ENCODE results near the gene OSBPL7. TPM values are rescaled to one million over a fixed set of nuclear protein-coding genes. Genes with fewer than 3 reads are reported as not detected.

OSBPL7 gene
- total and polyA plus RNA-seq, 2 of the 13 experiments (the other 11 are each of a cell fraction or from before 2014, with no cell fraction given) = 4.7 to 6.6 TPM

DNA sequence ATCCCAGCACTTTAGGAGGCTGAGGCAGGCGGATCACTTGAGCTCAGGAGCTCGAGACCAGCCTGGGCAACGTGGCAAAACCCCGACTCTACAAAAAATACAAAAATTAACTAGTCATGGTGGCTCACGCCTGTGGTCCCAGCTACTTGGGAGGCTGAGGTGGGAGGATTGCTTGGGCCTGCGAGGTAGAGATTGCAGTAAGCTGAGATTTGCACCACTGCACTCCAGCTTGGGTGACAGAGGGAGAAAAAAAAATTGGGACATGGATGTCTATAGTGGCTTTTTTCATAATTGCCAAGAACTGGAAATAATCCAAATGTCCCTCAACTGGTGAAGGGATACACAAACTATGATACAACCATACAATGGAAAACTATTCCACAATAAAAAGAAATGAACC, 28.6 kb downstream of the OSBPL7 start:
- in situ Hi-C loops (cut with HindIII; ENCODE audit: extremely low pct_ligation_motif_present, low pct_unique_long_range_greater_than_20kb) = no loop called here
- no TSS peak for BruUV-seq (replicated peaks)
- ChIA-PET CTCF (ENCODE audit: low intra/inter-chr PET ratio, low total read pairs) (no interaction called here), POLR2A (no interaction called here)
- Histone ChIP-seq H3K27me3 (ENCODE audit: control insufficient read depth in 1 of 2, insufficient read depth in 2 of 2, low read length in 2 of 2) (peaks cover 0 to 50% of the 10 kb centered on the region in 2 experiments; a peak in 4 of 5 replicates), H3K9ac (ENCODE audit: insufficient read depth, low read depth, low read length) (no peak overlapping the region), H2AFZ (ENCODE audit: low read length) (no peak overlapping the region), H3K36me3 (replicated peaks in 1 of 2; ENCODE audit: control insufficient read depth in 1 of 2, insufficient read depth in 2 of 2, low read length in 2 of 2) (no peaks in the 10 kb centered on the region), H3K79me2 (ENCODE audit: insufficient read depth, low read length) (no peaks in the 10 kb centered on the region), H3K9me3 (ENCODE audit: low read length) (no peaks in the 10 kb centered on the region), H3K4me2 (ENCODE audit: low read depth, low read length) (no peak overlapping the region), H3K4me3 (replicated peaks in 1 of 3; ENCODE audit: insufficient read depth in 1 of 3, low read depth in 2 of 3, low read length in 3 of 3) (no peak overlapping the region), H3K4me1 (ENCODE audit: insufficient read depth, low read length) (no peaks in the 10 kb centered on the region), H3K27ac (ENCODE audit: extremely low read length, insufficient read depth, low read length) (no peak overlapping the region), H4K20me1 (ENCODE audit: insufficient read depth, low read length) (no peaks in the 10 kb centered on the region)
- DNase-seq (ENCODE audit: low spot score) (no peak), ATAC-seq (no peak), FAIRE-seq (no peak)
- WGBS (ENCODE audit: low lambda C conversion rate) = 1% methylated on average over 6 of the region's 6 CpGs
- TF ChIP-seq MAZ (IDR thresholded peaks at IDR 0.05; ENCODE audit: borderline replicate concordance, low read depth, low read length) = no peak
- no peak for TF ChIP-seq MAZ (CRISPR knock-in tag; IDR thresholded peaks at IDR 0.05; ENCODE audit: low read depth)
- no peak for TF ChIP-seq ISL2 (CRISPR knock-in tag; IDR thresholded peaks at IDR 0.05)
- TF ChIP-seq, protein P1, sequence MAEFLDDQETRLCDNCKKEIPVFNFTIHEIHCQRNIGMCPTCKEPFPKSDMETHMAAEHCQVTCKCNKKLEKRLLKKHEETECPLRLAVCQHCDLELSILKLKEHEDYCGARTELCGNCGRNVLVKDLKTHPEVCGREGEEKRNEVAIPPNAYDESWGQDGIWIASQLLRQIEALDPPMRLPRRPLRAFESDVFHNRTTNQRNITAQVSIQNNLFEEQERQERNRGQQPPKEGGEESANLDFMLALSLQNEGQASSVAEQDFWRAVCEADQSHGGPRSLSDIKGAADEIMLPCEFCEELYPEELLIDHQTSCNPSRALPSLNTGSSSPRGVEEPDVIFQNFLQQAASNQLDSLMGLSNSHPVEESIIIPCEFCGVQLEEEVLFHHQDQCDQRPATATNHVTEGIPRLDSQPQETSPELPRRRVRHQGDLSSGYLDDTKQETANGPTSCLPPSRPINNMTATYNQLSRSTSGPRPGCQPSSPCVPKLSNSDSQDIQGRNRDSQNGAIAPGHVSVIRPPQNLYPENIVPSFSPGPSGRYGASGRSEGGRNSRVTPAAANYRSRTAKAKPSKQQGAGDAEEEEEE (CRISPR knock-in tag; IDR thresholded peaks at IDR 0.05; ENCODE audit: borderline replicate concordance) = no peak
- no peak for TF ChIP-seq NR2C2 (CRISPR knock-in tag; IDR thresholded peaks at IDR 0.05; ENCODE audit: borderline replicate concordance)
- no peak for TF ChIP-seq ZEB1 (IDR thresholded peaks at IDR 0.05; ENCODE audit: insufficient replicate concordance, low read depth)
- TF ChIP-seq ZNF768 (CRISPR knock-in tag; IDR thresholded peaks at IDR 0.05) = no peak
- TF ChIP-seq RXRB (CRISPR knock-in tag; IDR thresholded peaks at IDR 0.05; ENCODE audit: borderline replicate concordance) = no peak
- no peak for TF ChIP-seq ZNF282 (IDR thresholded peaks at IDR 0.05; ENCODE audit: partially characterized antibody)
- intact Hi-C loops (cut with micrococcal nuclease; ENCODE audit: unreplicated experiment) = no loop called here

All from HepG2 (cell line).